Measurements from ENCODE around the gene ZBTB44. TPM values are rescaled to one million over a fixed set of nuclear protein-coding genes. Genes with fewer than 3 reads are reported as not detected.

The ZBTB44 gene
- total and polyA plus RNA-seq, 4 donors: 4.7 to 33.9 (median 17.0) TPM

- DNase-seq (ENCODE audit: low spot score): no peak
- H3K27me3 ChIP-seq (ENCODE audit: control insufficient read depth in 4 of 4, insufficient read depth in 4 of 4, low read length in 3 of 4): no peaks in the 10 kb centered on the region
- TF ChIP-seq HNF4G (IDR thresholded peaks at IDR 0.05): no peak
- peak in 1 of 2 donors; percentile 7 for TF ChIP-seq RXRA (IDR thresholded peaks at IDR 0.05)
- peaks cover 0 to 16% (median 6%) of the 10 kb centered on the region in 4 donors for H3K9me3 ChIP-seq (ENCODE audit: control insufficient read depth in 4 of 4, low read length in 3 of 4)
- peaks cover 4 to 27% (median 18%) of the 10 kb centered on the region in 4 donors for H3K4me1 ChIP-seq (ENCODE audit: control insufficient read depth in 4 of 4, insufficient read depth in 4 of 4, low read length in 3 of 4)
- no peaks in the 10 kb centered on the region for H3K36me3 ChIP-seq (ENCODE audit: control insufficient read depth in 4 of 4, insufficient read depth in 3 of 4, low read depth in 1 of 4, low read length in 3 of 4)
- 40% methylated on average over 4 of the region's 4 CpGs for WGBS
- H3K27ac ChIP-seq (ENCODE audit: low read depth in 1 of 2, low read length in 2 of 2): peak overlapping the region; percentile 58 to 66
- H3K4me3 ChIP-seq (ENCODE audit: low read depth in 1 of 3, low read length in 3 of 3): peak overlapping the region in 1 of 3 donors; percentile 10
- H3K9ac ChIP-seq (ENCODE audit: low read depth in 1 of 2, low read length in 2 of 2): no peak overlapping the region
Observed at GRCh38 chr11:130318031-130318673, 3.4 kb upstream of the ZBTB44 start.

GRCh38 chr11:130315354-130315970 lies 745 bp upstream of the ZBTB44 start:
- peaks cover 0 to 2% (median 0%) of the 10 kb centered on the region in 4 donors for H3K9me3 ChIP-seq (ENCODE audit: control insufficient read depth in 4 of 4, low read length in 3 of 4)
- no peaks in the 10 kb centered on the region for H3K27me3 ChIP-seq (ENCODE audit: control insufficient read depth in 4 of 4, insufficient read depth in 4 of 4, low read length in 3 of 4)
- H3K4me1 ChIP-seq (ENCODE audit: control insufficient read depth in 4 of 4, insufficient read depth in 4 of 4, low read length in 3 of 4): peaks cover 6 to 41% (median 29%) of the 10 kb centered on the region in 4 donors
- H3K36me3 ChIP-seq (ENCODE audit: control insufficient read depth in 4 of 4, insufficient read depth in 3 of 4, low read depth in 1 of 4, low read length in 3 of 4): no peaks in the 10 kb centered on the region
- peak overlapping the region in 1 of 2 donors; percentile 46 for H3K9ac ChIP-seq (ENCODE audit: low read depth in 1 of 2, low read length in 2 of 2)
- no peak for TF ChIP-seq FOXA2 (IDR thresholded peaks at IDR 0.05)
- DNase-seq (ENCODE audit: low spot score): peak; percentile 52
- peak overlapping the region; percentile 34 to 85 (median 67) for H3K4me3 ChIP-seq (ENCODE audit: low read depth in 1 of 3, low read length in 3 of 3)
- H3K27ac ChIP-seq (ENCODE audit: low read depth in 1 of 2, low read length in 2 of 2): peak overlapping the region; percentile 51 to 84
- 48% methylated on average over 38 of the region's 38 CpGs for WGBS

- WGBS: under 1% methylated on average over 67 of the region's 68 CpGs
- H3K4me1 ChIP-seq (ENCODE audit: control insufficient read depth in 4 of 4, insufficient read depth in 4 of 4, low read length in 3 of 4): peaks cover 6 to 41% (median 29%) of the 10 kb centered on the region in 4 donors
- TF ChIP-seq NR2F2 (IDR thresholded peaks at IDR 0.05) (no peak), GABPA (IDR thresholded peaks at IDR 0.05 in 1 of 2, conservative IDR thresholded peaks at IDR 0.05 in 1 of 2) (no peak), ZBTB33 (IDR thresholded peaks at IDR 0.05) (no peak), HNF4A (conservative IDR thresholded peaks at IDR 0.05) (no peak), FOXA2 (IDR thresholded peaks at IDR 0.05) (no peak), MAX (IDR thresholded peaks at IDR 0.05) (no peak), RXRA (IDR thresholded peaks at IDR 0.05) (no peak), EGR1 (IDR thresholded peaks at IDR 0.05; ENCODE audit: low read depth in 2 of 2) (no peak), SP1 (IDR thresholded peaks at IDR 0.05) (no peak), CTCF (IDR thresholded peaks at IDR 0.05; ENCODE audit: low read depth, low read length, missing input control) (no peak), TAF1 (conservative IDR thresholded peaks at IDR 0.05) (no peak)
Observed at GRCh38 chr11:130314184-130314749, 450 bp downstream of the ZBTB44 start.

More at GRCh38 chr11:130314184-130314749, 450 bp downstream of the ZBTB44 start:
- Histone ChIP-seq H3K36me3 (ENCODE audit: control insufficient read depth in 4 of 4, insufficient read depth in 3 of 4, low read depth in 1 of 4, low read length in 3 of 4) (no peaks in the 10 kb centered on the region), H3K9ac (ENCODE audit: low read depth in 1 of 2, low read length in 2 of 2) (peak overlapping the region; percentile 83 to 86), H3K27me3 (ENCODE audit: control insufficient read depth in 4 of 4, insufficient read depth in 4 of 4, low read length in 3 of 4) (no peaks in the 10 kb centered on the region), H3K9me3 (ENCODE audit: control insufficient read depth in 4 of 4, low read length in 3 of 4) (no peaks in the 10 kb centered on the region), H3K27ac (ENCODE audit: low read depth in 1 of 2, low read length in 2 of 2) (peak overlapping the region; percentile 87 to 95), H3K4me3 (ENCODE audit: low read depth in 1 of 3, low read length in 3 of 3) (peak overlapping the region; percentile 67 to 87 (median 71))
- DNase-seq (ENCODE audit: low spot score): peak; percentile 80
